Loucy (cell line): Measurements from ENCODE around the gene PLSCR4.

Experiments
- H2AFZ ChIP-seq: fragments of 200-600 bp; sonication (generic); 2 replicates; pipeline ENCODE4 v1.6.0; 2016; ENCODE audit warnings: antibody characterized with exemption, mild to moderate bottlenecking, low read length, moderate library complexity
- H3F3A ChIP-seq: fragments of 200-600 bp; 2 replicates; pipeline ENCODE4 v1.6.0; 2016; ENCODE audit warnings: antibody characterized with exemption, low read depth, mild to moderate bottlenecking
- H3K27me3 ChIP-seq: fragments of 200-600 bp; sonication (generic); 2 replicates; pipeline ENCODE4 v1.6.1; 2014; ENCODE audit warnings: low read length, mild to moderate bottlenecking; ENCODE audit not compliant: insufficient read depth, poor library complexity, severe bottlenecking
- H3K36me3 ChIP-seq: fragments of 200-600 bp; sonication (generic); 2 replicates; pipeline ENCODE4 v1.6.1; 2016; ENCODE audit warnings: low read length; ENCODE audit not compliant: insufficient read depth
- H3K4me1 ChIP-seq: fragments of 200-600 bp; sonication (generic); 2 replicates; pipeline ENCODE4 v1.5.1; 2014; ENCODE audit warnings: low read length, mild to moderate bottlenecking; ENCODE audit not compliant: insufficient read depth, poor library complexity, severe bottlenecking
- H3K4me2 ChIP-seq: fragments of 200-600 bp; sonication (generic); 2 replicates; pipeline ENCODE4 v1.6.0; 2014; ENCODE audit warnings: antibody characterized with exemption, low read length, low read depth, mild to moderate bottlenecking; ENCODE audit not compliant: poor library complexity, severe bottlenecking
- H3K4me3 ChIP-seq: fragments of 200-600 bp; sonication (generic); 2 replicates; pipeline ENCODE4 v1.5.1; 2014; ENCODE audit warnings: low read length, mild to moderate bottlenecking, mixed read lengths; ENCODE audit not compliant: poor library complexity, severe bottlenecking
- H3K79me2 ChIP-seq: fragments of 200-600 bp; sonication (generic); 2 replicates; pipeline ENCODE4 v1.6.1; 2014; ENCODE audit warnings: low read length; ENCODE audit not compliant: insufficient read depth
- H3K9ac ChIP-seq: fragments of 200-600 bp; sonication (generic); 2 replicates; pipeline ENCODE4 v1.6.0; 2014; ENCODE audit warnings: mild to moderate bottlenecking, low read depth, low read length, moderate library complexity; ENCODE audit not compliant: poor library complexity, severe bottlenecking
- H3K9me2 ChIP-seq: fragments of 200-600 bp; sonication (generic); replicated peaks from 2 replicates; pipeline ENCODE4 v1.6.1; 2016; ENCODE audit warnings: low read depth, low read length, mixed read lengths
- H3K9me3 ChIP-seq: fragments of 200-600 bp; sonication (generic); 2 replicates; pipeline ENCODE4 v1.6.1; 2014; ENCODE audit warnings: mild to moderate bottlenecking, antibody characterized with exemption, low read length, low read depth; ENCODE audit not compliant: insufficient read depth
- H4K20me1 ChIP-seq: fragments of 200-600 bp; sonication (generic); 2 replicates; pipeline ENCODE4 v1.6.0; 2014; ENCODE audit warnings: antibody characterized with exemption, low read length, mild to moderate bottlenecking; ENCODE audit not compliant: insufficient read depth, poor library complexity, severe bottlenecking
- EZH2phosphoT487 ChIP-seq: fragments of 200-600 bp; IDR thresholded peaks from 2 replicates; pipeline ENCODE4 v1.6.1; 2018; ENCODE audit warnings: antibody characterized with exemption, mild to moderate bottlenecking, moderate library complexity, borderline replicate concordance
- TF ChIP-seq, protein P1 (sequence below): fragments of 200-600 bp; sonication (generic); conservative IDR thresholded peaks from 2 replicates; pipeline ENCODE4 v1.5.1; 2014; ENCODE audit warnings: mild to moderate bottlenecking, antibody characterized with exemption, low read length

Gene PLSCR4

DNA sequence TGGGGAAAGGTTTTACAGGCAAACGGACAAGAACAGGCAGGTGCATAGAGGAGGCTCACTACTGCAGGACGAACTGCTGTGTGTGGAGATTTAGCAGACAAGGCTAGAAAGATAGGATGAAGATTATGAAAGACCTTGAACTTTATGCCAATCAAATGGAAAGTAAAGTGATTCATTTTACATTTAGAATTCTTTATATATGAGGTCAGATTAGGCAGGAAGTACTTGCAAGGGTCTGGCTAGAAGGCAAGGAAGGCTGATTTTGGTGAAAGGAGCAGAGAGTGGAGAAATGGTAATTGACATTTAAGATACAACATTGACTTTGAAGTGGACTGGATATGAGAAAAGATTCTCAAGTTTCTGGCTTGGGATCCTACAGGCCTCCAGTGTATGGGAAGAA, 33.6 kb downstream of the PLSCR4 start:
- TF ChIP-seq, protein P1, sequence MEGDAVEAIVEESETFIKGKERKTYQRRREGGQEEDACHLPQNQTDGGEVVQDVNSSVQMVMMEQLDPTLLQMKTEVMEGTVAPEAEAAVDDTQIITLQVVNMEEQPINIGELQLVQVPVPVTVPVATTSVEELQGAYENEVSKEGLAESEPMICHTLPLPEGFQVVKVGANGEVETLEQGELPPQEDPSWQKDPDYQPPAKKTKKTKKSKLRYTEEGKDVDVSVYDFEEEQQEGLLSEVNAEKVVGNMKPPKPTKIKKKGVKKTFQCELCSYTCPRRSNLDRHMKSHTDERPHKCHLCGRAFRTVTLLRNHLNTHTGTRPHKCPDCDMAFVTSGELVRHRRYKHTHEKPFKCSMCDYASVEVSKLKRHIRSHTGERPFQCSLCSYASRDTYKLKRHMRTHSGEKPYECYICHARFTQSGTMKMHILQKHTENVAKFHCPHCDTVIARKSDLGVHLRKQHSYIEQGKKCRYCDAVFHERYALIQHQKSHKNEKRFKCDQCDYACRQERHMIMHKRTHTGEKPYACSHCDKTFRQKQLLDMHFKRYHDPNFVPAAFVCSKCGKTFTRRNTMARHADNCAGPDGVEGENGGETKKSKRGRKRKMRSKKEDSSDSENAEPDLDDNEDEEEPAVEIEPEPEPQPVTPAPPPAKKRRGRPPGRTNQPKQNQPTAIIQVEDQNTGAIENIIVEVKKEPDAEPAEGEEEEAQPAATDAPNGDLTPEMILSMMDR: no peak
- no peak for TF ChIP-seq EZH2phosphoT487

DNA sequence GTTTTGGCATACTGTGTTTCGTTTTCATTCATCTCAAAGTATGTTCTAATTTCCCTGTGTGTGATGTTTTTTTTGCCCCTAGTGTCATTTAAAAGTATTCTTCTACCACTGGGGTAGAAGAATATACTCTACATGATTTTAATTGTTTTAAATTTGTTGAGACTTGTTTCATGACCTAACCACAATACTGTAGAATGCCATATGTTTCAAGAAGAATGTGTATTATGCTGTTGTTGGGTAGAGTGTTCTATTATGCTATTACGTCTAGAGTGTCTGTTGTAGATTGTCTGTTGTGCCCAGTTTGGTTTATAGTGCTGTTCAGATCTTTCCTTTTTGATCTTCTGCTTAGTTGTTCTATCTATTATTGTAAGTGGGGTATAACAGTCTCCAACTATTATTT, 36.4 kb downstream of the PLSCR4 start:
- Histone ChIP-seq H3K9ac (no peak overlapping the region), H3K27me3 (no peaks in the 10 kb centered on the region), H3K9me3 (no peaks in the 10 kb centered on the region), H3K36me3 (no peaks in the 10 kb centered on the region), H4K20me1 (no peaks in the 10 kb centered on the region), H3K4me2 (no peak overlapping the region), H3F3A (no peaks in the 10 kb centered on the region), H3K79me2 (no peaks in the 10 kb centered on the region), H3K4me1 (no peaks in the 10 kb centered on the region), H2AFZ (no peak overlapping the region), H3K9me2 (0 out of 2 replicates have a peak, but pooled peaks cover 4% of the 10 kb centered on the region), H3K4me3 (no peak overlapping the region)
- TF ChIP-seq, protein P1: no peak
- TF ChIP-seq EZH2phosphoT487: no peak

More for the DNA sequence above, 33.6 kb downstream of the PLSCR4 start:
- H3F3A ChIP-seq: no peaks in the 10 kb centered on the region
- no peaks in the 10 kb centered on the region for H3K36me3 ChIP-seq
- H2AFZ ChIP-seq: no peak overlapping the region
- no peak overlapping the region for H3K4me3 ChIP-seq
- H3K4me2 ChIP-seq: no peak overlapping the region
- no peaks in the 10 kb centered on the region for H3K4me1 ChIP-seq
- no peaks in the 10 kb centered on the region for H3K27me3 ChIP-seq
- H3K9me3 ChIP-seq: no peaks in the 10 kb centered on the region
- H3K9me2 ChIP-seq: no peaks in the 10 kb centered on the region
- no peaks in the 10 kb centered on the region for H4K20me1 ChIP-seq
- no peak overlapping the region for H3K9ac ChIP-seq
- no peaks in the 10 kb centered on the region for H3K79me2 ChIP-seq

DNA sequence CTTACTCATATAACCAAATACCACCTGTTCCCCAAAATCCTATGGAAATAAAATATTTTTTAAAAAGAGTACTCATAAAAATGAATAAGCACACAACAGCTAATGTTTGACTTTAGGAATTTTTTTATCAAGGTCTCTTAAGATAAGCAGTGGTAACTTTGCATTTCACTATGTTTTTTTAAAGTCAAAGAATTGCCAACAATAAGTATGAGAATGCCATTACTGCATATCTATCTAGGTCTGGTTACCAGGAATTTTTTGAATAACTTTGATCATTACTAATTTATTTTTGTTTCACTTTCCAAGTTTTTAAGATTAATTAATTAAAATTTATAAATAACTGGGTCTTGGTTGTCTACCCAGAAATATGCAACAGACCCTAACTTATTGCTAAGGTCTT, 41.5 kb downstream of the PLSCR4 start:
- Histone ChIP-seq H3F3A (no peaks in the 10 kb centered on the region), H3K4me1 (no peaks in the 10 kb centered on the region), H3K4me3 (no peak overlapping the region), H3K9me3 (no peaks in the 10 kb centered on the region), H3K9me2 (0 out of 2 replicates have a peak, but pooled peaks cover 4% of the 10 kb centered on the region), H3K36me3 (no peaks in the 10 kb centered on the region), H2AFZ (no peak overlapping the region), H3K27me3 (no peaks in the 10 kb centered on the region), H3K79me2 (no peaks in the 10 kb centered on the region), H3K4me2 (no peak overlapping the region), H3K9ac (no peak overlapping the region), H4K20me1 (no peaks in the 10 kb centered on the region)
- TF ChIP-seq, protein P1: no peak
- TF ChIP-seq EZH2phosphoT487: no peak
